ENCODE results near the gene TMEM178B. TPM values are rescaled to one million over a fixed set of nuclear protein-coding genes. Genes with fewer than 3 reads are reported as not detected.

Gene TMEM178B
- total and polyA plus RNA-seq, 9 of the 15 experiments (the other 6 are each of a cell fraction or from before 2014, with no cell fraction given) = under 0.01 to 0.03 (median 0.01) TPM; not detected in 5

DNA sequence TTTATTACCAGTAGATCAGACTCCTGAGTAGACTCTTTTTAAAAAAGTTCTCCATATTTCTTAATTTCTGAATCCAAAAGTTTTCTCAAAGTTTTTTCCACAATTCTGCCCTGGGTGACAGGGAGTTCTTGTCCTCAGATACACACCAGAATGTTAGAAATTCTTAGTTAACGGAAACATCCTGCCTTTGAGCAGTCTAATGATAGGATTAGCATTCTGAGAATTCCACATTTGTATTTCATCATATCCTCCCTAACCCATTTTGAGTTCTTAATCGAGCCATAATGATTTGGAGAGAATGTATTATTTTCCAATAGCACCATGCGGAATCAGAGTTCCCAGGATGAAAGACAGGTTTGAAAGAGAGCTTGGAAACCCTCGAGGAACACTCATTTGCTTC is 30.2 kb upstream of the TMEM178B start:
- Histone ChIP-seq H3K9ac (ENCODE audit: insufficient read depth in 1 of 2, low read depth in 2 of 2, low read length in 2 of 2) (no peak overlapping the region), H3K4me3 (no peak overlapping the region), H2AFZ (ENCODE audit: low read depth, low read length) (no peak overlapping the region), H3K27me3 (ENCODE audit: control insufficient read depth in 2 of 2, insufficient read depth in 2 of 2, low read length in 2 of 2) (peaks cover 0 to 3% of the 10 kb centered on the region in 2 experiments; a peak in 2 of 5 replicates), H3K9me1 (ENCODE audit: control insufficient read depth, insufficient read depth, low read length) (no peaks in the 10 kb centered on the region), H3K4me2 (ENCODE audit: insufficient read depth, low read length) (no peak overlapping the region), H3K27ac (ENCODE audit: extremely low read depth, low read depth, low read length) (no peak overlapping the region), H3K79me2 (ENCODE audit: control insufficient read depth, insufficient read depth, low read length) (no peaks in the 10 kb centered on the region), H4K20me1 (replicated peaks; ENCODE audit: control insufficient read depth, insufficient read depth, low read length) (no peaks in the 10 kb centered on the region), H3K9me3 (replicated peaks; ENCODE audit: control insufficient read depth, insufficient read depth, low read depth, low read length) (no peaks in the 10 kb centered on the region), H3K36me3 (ENCODE audit: control insufficient read depth, insufficient read depth, low read length) (no peaks in the 10 kb centered on the region), H3K4me1 (replicated peaks in 1 of 2; ENCODE audit: control insufficient read depth in 2 of 2, insufficient read depth in 2 of 2, low read length in 2 of 2) (no peaks in the 10 kb centered on the region)
- in situ Hi-C loops (cut with MboI) = no loop called here
- CTCF ChIA-PET (ENCODE audit: low intra/inter-chr PET ratio) = no interaction called here
- peak; percentile 26 for FAIRE-seq
- no TSS peak for BruUV-seq (replicated peaks)
- 2% methylated on average over 4 of the region's 4 CpGs for WGBS (ENCODE audit: insufficient coverage, low coverage, missing lambda C conversion rate)
- TF ChIP-seq GTF2F1 (IDR thresholded peaks at IDR 0.05; ENCODE audit: low read depth, low read length) (no peak), JUNB (CRISPR knock-in tag; conservative IDR thresholded peaks at IDR 0.05) (no peak), CAMTA2 (CRISPR knock-in tag; conservative IDR thresholded peaks at IDR 0.05) (no peak), SUPT5H (IDR thresholded peaks at IDR 0.05) (no peak), FOXK2 (conservative IDR thresholded peaks at IDR 0.05 in 1 of 2, IDR thresholded peaks at IDR 0.05 in 1 of 2; ENCODE audit: low read depth in 2 of 2) (no peak), FIP1L1 (IDR thresholded peaks at IDR 0.05; ENCODE audit: low read depth, low read length, poor library complexity, severe bottlenecking) (no peak), PYGO2 (tag; IDR thresholded peaks at IDR 0.05) (no peak), EHMT2 (IDR thresholded peaks at IDR 0.05) (no peak), HNRNPH1 (optimal IDR thresholded peaks at IDR 0.05; ENCODE audit: low read depth, low read length) (no peak)
- TF ChIP-seq, protein P1, sequence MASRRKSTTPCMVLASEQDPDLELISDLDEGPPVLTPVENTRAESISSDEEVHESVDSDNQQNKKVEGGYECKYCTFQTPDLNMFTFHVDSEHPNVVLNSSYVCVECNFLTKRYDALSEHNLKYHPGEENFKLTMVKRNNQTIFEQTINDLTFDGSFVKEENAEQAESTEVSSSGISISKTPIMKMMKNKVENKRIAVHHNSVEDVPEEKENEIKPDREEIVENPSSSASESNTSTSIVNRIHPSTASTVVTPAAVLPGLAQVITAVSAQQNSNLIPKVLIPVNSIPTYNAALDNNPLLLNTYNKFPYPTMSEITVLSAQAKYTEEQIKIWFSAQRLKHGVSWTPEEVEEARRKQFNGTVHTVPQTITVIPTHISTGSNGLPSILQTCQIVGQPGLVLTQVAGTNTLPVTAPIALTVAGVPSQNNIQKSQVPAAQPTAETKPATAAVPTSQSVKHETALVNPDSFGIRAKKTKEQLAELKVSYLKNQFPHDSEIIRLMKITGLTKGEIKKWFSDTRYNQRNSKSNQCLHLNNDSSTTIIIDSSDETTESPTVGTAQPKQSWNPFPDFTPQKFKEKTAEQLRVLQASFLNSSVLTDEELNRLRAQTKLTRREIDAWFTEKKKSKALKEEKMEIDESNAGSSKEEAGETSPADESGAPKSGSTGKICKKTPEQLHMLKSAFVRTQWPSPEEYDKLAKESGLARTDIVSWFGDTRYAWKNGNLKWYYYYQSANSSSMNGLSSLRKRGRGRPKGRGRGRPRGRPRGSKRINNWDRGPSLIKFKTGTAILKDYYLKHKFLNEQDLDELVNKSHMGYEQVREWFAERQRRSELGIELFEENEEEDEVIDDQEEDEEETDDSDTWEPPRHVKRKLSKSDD (conservative IDR thresholded peaks at IDR 0.05; ENCODE audit: low read length) = no peak
- TF ChIP-seq, protein P2, sequence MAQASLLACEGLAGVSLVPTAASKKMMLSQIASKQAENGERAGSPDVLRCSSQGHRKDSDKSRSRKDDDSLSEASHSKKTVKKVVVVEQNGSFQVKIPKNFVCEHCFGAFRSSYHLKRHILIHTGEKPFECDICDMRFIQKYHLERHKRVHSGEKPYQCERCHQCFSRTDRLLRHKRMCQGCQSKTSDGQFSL (CRISPR knock-in tag; IDR thresholded peaks at IDR 0.05) = no peak
- TF ChIP-seq, protein P2 (tag; IDR thresholded peaks at IDR 0.05) = no peak
- TF ChIP-seq, protein P3, sequence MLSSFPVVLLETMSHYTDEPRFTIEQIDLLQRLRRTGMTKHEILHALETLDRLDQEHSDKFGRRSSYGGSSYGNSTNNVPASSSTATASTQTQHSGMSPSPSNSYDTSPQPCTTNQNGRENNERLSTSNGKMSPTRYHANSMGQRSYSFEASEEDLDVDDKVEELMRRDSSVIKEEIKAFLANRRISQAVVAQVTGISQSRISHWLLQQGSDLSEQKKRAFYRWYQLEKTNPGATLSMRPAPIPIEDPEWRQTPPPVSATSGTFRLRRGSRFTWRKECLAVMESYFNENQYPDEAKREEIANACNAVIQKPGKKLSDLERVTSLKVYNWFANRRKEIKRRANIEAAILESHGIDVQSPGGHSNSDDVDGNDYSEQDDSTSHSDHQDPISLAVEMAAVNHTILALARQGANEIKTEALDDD (IDR thresholded peaks at IDR 0.05) = no peak
- no peak for DNase-seq (ENCODE audit: extremely low read depth in 1 of 4, low spot score in 3 of 4)
- POLR2A ChIA-PET = no interaction called here
- intact Hi-C loops (cut with micrococcal nuclease) = no loop called here
- ATAC-seq = no peak
